ENCODE results near the gene ALDOC.

- TF ChIP-seq ZNF274 (IDR thresholded peaks at IDR 0.05; ENCODE audit: low read depth, low read length) (no peak), SUZ12 (IDR thresholded peaks at IDR 0.05; ENCODE audit: extremely low read depth, insufficient read depth, insufficient read length) (no peak)
These were observed 45.5 kb upstream of the ALDOC start for GRCh38 chr17:28622186-28622585.
